Breast epithelium (tissue), 3 donors: ENCODE measurements around the gene ZNF627.

Experiments
- CTCF ChIP-seq, 3 donors: fragments of 450-650 bp; IDR thresholded peaks; one replicate each; pipeline ENCODE4 v1.5.1; 2016 to 2017; ENCODE audit warnings: antibody characterized with exemption in 3 of 3, mild to moderate bottlenecking in 3 of 3, moderate library complexity in 3 of 3
- POLR2A ChIP-seq: fragments of 450-650 bp; IDR thresholded peaks from one replicate; pipeline ENCODE4 v1.6.1; 2016; ENCODE audit warnings: antibody characterized with exemption, mild to moderate bottlenecking, moderate library complexity
- POLR2AphosphoS5 ChIP-seq, 3 donors: sonication (generic); formaldehyde crosslinking; IDR thresholded peaks; one replicate each; pipeline ENCODE4 v1.6.1; 2017; ENCODE audit warnings: antibody characterized with exemption in 3 of 3

- TF ChIP-seq POLR2A = no peak
- no peak for TF ChIP-seq CTCF (IDR thresholded peaks at IDR 0.05)
- TF ChIP-seq POLR2AphosphoS5 (IDR thresholded peaks at IDR 0.05) = no peak
These were observed 52.7 kb downstream of the ZNF627 start for GRCh38 chr19:11649941-11650340.
